Peyer's patch (tissue), 4 donors: ENCODE results near the gene EVC2.

Experiments
- CTCF ChIP-seq, 6 experiments: fragments of 450-650 bp in 4 of 6; fragments of 200-600 bp in 2 of 6; sonication (generic) in 1 of 6; IDR thresholded peaks; one replicate each; pipeline ENCODE4 v1.5.1; 2017 to 2019; ENCODE audit warnings: antibody characterized with exemption in 6 of 6, mild to moderate bottlenecking in 3 of 6, moderate library complexity in 1 of 6
- POLR2A ChIP-seq, 2 donors: fragments of 450-650 bp; IDR thresholded peaks; one replicate each; pipeline ENCODE4 v1.5.1; 2017; ENCODE audit warnings: antibody characterized with exemption in 2 of 2, mild to moderate bottlenecking in 2 of 2, moderate library complexity in 2 of 2

- TF ChIP-seq CTCF (IDR thresholded peaks at IDR 0.05): no peak
- no peak for TF ChIP-seq POLR2A (IDR thresholded peaks at IDR 0.05)
Measured at GRCh38 chr4:5566526-5566925, 141.8 kb downstream of the EVC2 start.
